ENCODE measurements around the gene SLC66A3.
"Not testable (repeated sequence)": the region's sequence is repeated elsewhere in the genome, so short reads cannot be mapped to it uniquely, and the experiment has no call there.

Gene SLC66A3

GRCh38 chr2:11165046-11165445, 9.8 kb downstream of the SLC66A3 start:
- not testable (repeated sequence) for DNase-seq

- DNase-seq, result no peak
Observed at GRCh38 chr2:11166476-11166875, 11.2 kb downstream of the SLC66A3 start.

GRCh38 chr2:11168488-11168887, 13.2 kb downstream of the SLC66A3 start:
- no peak for DNase-seq

GRCh38 chr2:11169333-11169732, 14.1 kb downstream of the SLC66A3 start:
- DNase-seq, result no peak

GRCh38 chr2:11174222-11174621, 19.0 kb downstream of the SLC66A3 start:
- no peak for DNase-seq

GRCh38 chr2:11175293-11175795, 20.1 kb downstream of the SLC66A3 start:
- DNase-seq, result no peak

GRCh38 chr2:11177871-11178690, 22.8 kb downstream of the SLC66A3 start:
- DNase-seq, result no peak

- no peak for DNase-seq
Observed at GRCh38 chr2:11179196-11179595, 23.9 kb downstream of the SLC66A3 start.

- no peak for DNase-seq
Observed at GRCh38 chr2:11179899-11180298, 24.6 kb downstream of the SLC66A3 start.

- DNase-seq, result no peak
Observed at GRCh38 chr2:11180653-11181052, 25.4 kb downstream of the SLC66A3 start.

- DNase-seq, result no peak
Observed at GRCh38 chr2:11182951-11183350, 27.7 kb downstream of the SLC66A3 start.

- DNase-seq, result no peak
Observed at GRCh38 chr2:11186145-11186544, 30.9 kb downstream of the SLC66A3 start.

- no peak for DNase-seq
Observed at GRCh38 chr2:11187083-11187619, 31.9 kb downstream of the SLC66A3 start.

GRCh38 chr2:11187731-11188130, 32.5 kb downstream of the SLC66A3 start:
- DNase-seq, result no peak

GRCh38 chr2:11196246-11196645, 41.0 kb downstream of the SLC66A3 start:
- no peak for DNase-seq

- DNase-seq, result no peak
Observed at GRCh38 chr2:11200651-11201050, 45.4 kb downstream of the SLC66A3 start.

GRCh38 chr2:11201969-11202368, 46.7 kb downstream of the SLC66A3 start:
- no peak for DNase-seq

- DNase-seq, result peak in 1 of 5 experiments; percentile 70
Observed at GRCh38 chr2:11203480-11203879, 48.2 kb downstream of the SLC66A3 start.

- DNase-seq, result no peak
Observed at GRCh38 chr2:11208083-11208482, 52.8 kb downstream of the SLC66A3 start.

GRCh38 chr2:11212645-11213044, 57.4 kb downstream of the SLC66A3 start:
- DNase-seq, result no peak

GRCh38 chr2:11213090-11213638, 57.9 kb downstream of the SLC66A3 start:
- no peak for DNase-seq

GRCh38 chr2:11213975-11214374, 58.7 kb downstream of the SLC66A3 start:
- DNase-seq, result no peak

GRCh38 chr2:11214770-11215169, 59.5 kb downstream of the SLC66A3 start:
- DNase-seq, result no peak

GRCh38 chr2:11215407-11215806, 60.1 kb downstream of the SLC66A3 start:
- DNase-seq, result no peak

Measured in T-helper 2 cell (primary cell).